ENCODE results near the gene PLOD2.

PLOD2 gene

DNA sequence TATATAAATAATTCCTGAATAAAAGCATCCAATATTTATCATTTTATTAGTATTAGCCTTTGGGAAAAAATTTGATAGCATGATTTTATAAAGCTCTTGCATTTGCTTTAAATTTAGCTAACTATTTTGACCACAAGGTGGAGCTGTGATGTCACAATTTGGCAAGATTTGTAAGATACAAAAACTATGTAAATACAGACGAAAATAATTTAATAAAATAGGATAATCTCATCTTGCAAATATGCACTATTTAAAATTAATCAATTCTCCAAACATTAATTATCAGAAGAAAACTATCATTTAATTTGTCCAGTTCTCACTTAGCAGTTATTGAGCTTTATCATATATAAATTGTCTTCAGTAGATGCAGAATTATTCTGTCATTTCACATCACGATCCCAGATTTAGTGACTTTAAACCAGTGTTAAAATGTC lies 95.4 kb downstream of the PLOD2 start:
- Histone ChIP-seq H3K27ac (ENCODE audit: low read depth, low read length) (no peak overlapping the region), H3K79me2 (ENCODE audit: control insufficient read depth, low read length) (no peaks in the 10 kb centered on the region), H3K4me2 (ENCODE audit: low read length) (no peak overlapping the region), H3K27me3 (ENCODE audit: control insufficient read depth, low read length) (no peaks in the 10 kb centered on the region), H4K20me1 (ENCODE audit: control insufficient read depth, insufficient read depth, low read depth, low read length) (no peaks in the 10 kb centered on the region), H3K4me3 (ENCODE audit: low read length) (no peak overlapping the region), H3K4me1 (ENCODE audit: control insufficient read depth, low read length) (no peaks in the 10 kb centered on the region), H3K36me3 (ENCODE audit: control insufficient read depth, low read length) (no peaks in the 10 kb centered on the region), H3F3A (ENCODE audit: control insufficient read depth, insufficient read depth) (no peaks in the 10 kb centered on the region), H3K9me2 (replicated peaks; ENCODE audit: control insufficient read depth, low read length) (no peaks in the 10 kb centered on the region), H3K9me3 (ENCODE audit: control insufficient read depth, insufficient read depth, low read length) (no peaks in the 10 kb centered on the region)
- TF ChIP-seq EZH2phosphoT487 (IDR thresholded peaks at IDR 0.05; ENCODE audit: borderline replicate concordance, low read length) (no peak), CTCF (IDR thresholded peaks at IDR 0.05; ENCODE audit: low read depth, low read length, poor library complexity, severe bottlenecking) (peak; percentile 62)

DNA sequence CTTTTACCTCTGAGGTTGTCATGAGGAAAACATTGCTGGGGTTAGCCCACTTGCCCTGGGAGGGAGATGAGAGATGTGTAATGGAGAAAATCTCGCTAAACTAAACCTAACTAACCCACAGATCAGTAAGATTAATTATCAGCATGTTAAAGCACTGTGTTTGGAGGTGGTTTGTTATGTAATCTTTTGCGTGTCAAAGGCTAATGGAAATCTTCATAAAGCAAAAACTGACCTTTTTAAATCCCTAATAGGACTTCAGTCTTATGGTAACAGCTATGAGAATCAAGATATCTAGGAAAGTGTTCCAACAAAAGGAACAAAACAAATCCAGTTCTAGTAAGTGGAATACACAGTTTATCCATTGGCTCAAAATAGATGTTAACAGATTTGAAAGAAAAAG lies 102.7 kb downstream of the PLOD2 start:
- Histone ChIP-seq H3F3A (ENCODE audit: control insufficient read depth, insufficient read depth) (no peaks in the 10 kb centered on the region), H3K4me1 (ENCODE audit: control insufficient read depth, low read length) (no peaks in the 10 kb centered on the region), H3K4me2 (ENCODE audit: low read length) (no peak overlapping the region), H3K36me3 (ENCODE audit: control insufficient read depth, low read length) (no peaks in the 10 kb centered on the region), H3K9me2 (replicated peaks; ENCODE audit: control insufficient read depth, low read length) (no peaks in the 10 kb centered on the region), H3K4me3 (ENCODE audit: low read length) (no peak overlapping the region), H3K27me3 (ENCODE audit: control insufficient read depth, low read length) (no peaks in the 10 kb centered on the region), H3K27ac (ENCODE audit: low read depth, low read length) (no peak overlapping the region), H3K79me2 (ENCODE audit: control insufficient read depth, low read length) (no peaks in the 10 kb centered on the region), H4K20me1 (ENCODE audit: control insufficient read depth, insufficient read depth, low read depth, low read length) (no peaks in the 10 kb centered on the region), H3K9me3 (ENCODE audit: control insufficient read depth, insufficient read depth, low read length) (no peaks in the 10 kb centered on the region)
- no peak for TF ChIP-seq EZH2phosphoT487 (IDR thresholded peaks at IDR 0.05; ENCODE audit: borderline replicate concordance, low read length)
- no peak for TF ChIP-seq CTCF (IDR thresholded peaks at IDR 0.05; ENCODE audit: low read depth, low read length, poor library complexity, severe bottlenecking)

DNA sequence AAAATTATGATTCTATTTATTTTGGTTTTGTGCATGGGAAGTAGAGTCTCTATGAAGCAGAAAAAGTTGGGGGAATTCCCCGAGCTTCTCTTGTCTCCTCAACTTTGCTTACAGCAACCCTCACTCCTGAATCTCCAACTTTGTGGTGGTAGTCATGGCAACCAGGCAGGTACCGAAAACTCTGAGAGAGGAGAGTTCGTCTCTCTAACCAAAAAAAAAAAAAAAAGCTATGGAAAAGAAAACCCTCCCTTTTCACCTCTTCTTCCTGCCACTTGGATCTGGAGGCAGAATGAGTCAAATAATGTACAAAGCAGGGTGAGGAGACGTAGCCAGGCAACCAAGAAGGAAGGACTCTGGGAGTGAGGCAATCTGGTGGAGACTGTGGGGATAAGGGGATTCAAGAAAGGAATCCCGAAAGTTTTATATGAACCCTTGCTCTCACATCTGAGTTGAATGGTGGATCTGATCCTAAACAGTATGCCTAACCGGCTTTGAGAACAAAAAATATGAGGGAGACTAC lies 108.1 kb downstream of the PLOD2 start:
- Histone ChIP-seq H3K27ac (ENCODE audit: low read depth, low read length) (no peak overlapping the region), H4K20me1 (ENCODE audit: control insufficient read depth, insufficient read depth, low read depth, low read length) (no peaks in the 10 kb centered on the region), H3F3A (ENCODE audit: control insufficient read depth, insufficient read depth) (no peaks in the 10 kb centered on the region), H3K27me3 (ENCODE audit: control insufficient read depth, low read length) (no peaks in the 10 kb centered on the region), H3K4me1 (ENCODE audit: control insufficient read depth, low read length) (no peaks in the 10 kb centered on the region), H3K36me3 (ENCODE audit: control insufficient read depth, low read length) (no peaks in the 10 kb centered on the region), H3K79me2 (ENCODE audit: control insufficient read depth, low read length) (no peaks in the 10 kb centered on the region), H3K9me3 (ENCODE audit: control insufficient read depth, insufficient read depth, low read length) (no peaks in the 10 kb centered on the region), H3K4me3 (ENCODE audit: low read length) (no peak overlapping the region), H3K4me2 (ENCODE audit: low read length) (no peak overlapping the region), H3K9me2 (replicated peaks; ENCODE audit: control insufficient read depth, low read length) (no peaks in the 10 kb centered on the region)
- TF ChIP-seq CTCF (IDR thresholded peaks at IDR 0.05; ENCODE audit: low read depth, low read length, poor library complexity, severe bottlenecking) (no peak), EZH2phosphoT487 (IDR thresholded peaks at IDR 0.05; ENCODE audit: borderline replicate concordance, low read length) (no peak)

Data from DOHH2 (cell line).